MCF 10A (cell line): ENCODE results near the gene FA2H. TPM values are rescaled to one million over a fixed set of nuclear protein-coding genes. Genes with fewer than 3 reads are reported as not detected.
A peak's percentile ranks its signal among the peaks of the same experiment; 100 is the strongest.

ENCODE experiments used
- BruUV-seq: library from RNA; stranded (reverse); fragments of 400-500 nt; replicated peaks from 2 replicates; lab custom pipeline; 2021; lab: Mats Ljungman, UMichigan
- CTCF ChIA-PET: fragments of 300-600 bp; sonication (Branson Sonifier 250); formaldehyde crosslinking; extraction: SDS; loops from one replicate; lab custom pipeline; 2021; ENCODE audit warnings: antibody characterized with exemption, inconsistent platforms; lab: Yijun Ruan, JAX
- POLR2A ChIA-PET: fragments of 300-600, 350-650 bp; sonication (Branson Sonifier 250); formaldehyde crosslinking; extraction: SDS; loops from one replicate; lab custom pipeline; 2020; ENCODE audit warnings: antibody characterized with exemption, inconsistent platforms; lab: Yijun Ruan, JAX
- DNase-seq: peaks from one replicate; pipeline ENCODE4 v3.0.0-alpha.2; 2018; ENCODE audit not compliant: unreplicated experiment
- H3K27ac Mint-ChIP-seq: one replicate; pipeline ENCODE4 v1.8.0; 2022; ENCODE audit warnings: mild to moderate bottlenecking, low read depth, mixed read lengths; ENCODE audit not compliant: unreplicated experiment
- H3K27me3 Mint-ChIP-seq: one replicate; pipeline ENCODE4 v1.8.0; 2022; ENCODE audit warnings: mixed read lengths; ENCODE audit not compliant: insufficient read depth, unreplicated experiment
- H3K36me3 Mint-ChIP-seq: one replicate; pipeline ENCODE4 v1.8.0; 2022; ENCODE audit warnings: mild to moderate bottlenecking, moderate library complexity, mixed read lengths; ENCODE audit not compliant: insufficient read depth, unreplicated experiment
- H3K4me1 Mint-ChIP-seq: one replicate; pipeline ENCODE4 v1.8.0; 2022; ENCODE audit warnings: mixed read lengths; ENCODE audit not compliant: insufficient read depth, unreplicated experiment
- H3K4me3 Mint-ChIP-seq: one replicate; pipeline ENCODE4 v1.8.0; 2022; ENCODE audit warnings: mild to moderate bottlenecking, moderate library complexity, mixed read lengths; ENCODE audit not compliant: unreplicated experiment
- H3K9me3 Mint-ChIP-seq: one replicate; pipeline ENCODE4 v1.8.0; 2022; ENCODE audit warnings: mixed read lengths; ENCODE audit not compliant: unreplicated experiment
- CTCF ChIP-seq: fragments of 200-600 bp; IDR thresholded peaks from one replicate; pipeline ENCODE4 v1.8.0; 2022; ENCODE audit warnings: antibody characterized with exemption, mild to moderate bottlenecking; ENCODE audit not compliant: unreplicated experiment
- intact Hi-C: fragments of 100-400 bp; cut with micrococcal nuclease; formaldehyde crosslinking; loops from 2 replicates; pipeline ENCODE4 v1.14.1; 2022
- total RNA-seq: library from RNA; stranded (reverse); gene quantifications from 2 replicates; pipeline ENCODE4 v1.2.3, GENCODE V29; 2022

The FA2H gene
- total RNA-seq, 1 experiment from 2014 or later: not detected

DNA sequence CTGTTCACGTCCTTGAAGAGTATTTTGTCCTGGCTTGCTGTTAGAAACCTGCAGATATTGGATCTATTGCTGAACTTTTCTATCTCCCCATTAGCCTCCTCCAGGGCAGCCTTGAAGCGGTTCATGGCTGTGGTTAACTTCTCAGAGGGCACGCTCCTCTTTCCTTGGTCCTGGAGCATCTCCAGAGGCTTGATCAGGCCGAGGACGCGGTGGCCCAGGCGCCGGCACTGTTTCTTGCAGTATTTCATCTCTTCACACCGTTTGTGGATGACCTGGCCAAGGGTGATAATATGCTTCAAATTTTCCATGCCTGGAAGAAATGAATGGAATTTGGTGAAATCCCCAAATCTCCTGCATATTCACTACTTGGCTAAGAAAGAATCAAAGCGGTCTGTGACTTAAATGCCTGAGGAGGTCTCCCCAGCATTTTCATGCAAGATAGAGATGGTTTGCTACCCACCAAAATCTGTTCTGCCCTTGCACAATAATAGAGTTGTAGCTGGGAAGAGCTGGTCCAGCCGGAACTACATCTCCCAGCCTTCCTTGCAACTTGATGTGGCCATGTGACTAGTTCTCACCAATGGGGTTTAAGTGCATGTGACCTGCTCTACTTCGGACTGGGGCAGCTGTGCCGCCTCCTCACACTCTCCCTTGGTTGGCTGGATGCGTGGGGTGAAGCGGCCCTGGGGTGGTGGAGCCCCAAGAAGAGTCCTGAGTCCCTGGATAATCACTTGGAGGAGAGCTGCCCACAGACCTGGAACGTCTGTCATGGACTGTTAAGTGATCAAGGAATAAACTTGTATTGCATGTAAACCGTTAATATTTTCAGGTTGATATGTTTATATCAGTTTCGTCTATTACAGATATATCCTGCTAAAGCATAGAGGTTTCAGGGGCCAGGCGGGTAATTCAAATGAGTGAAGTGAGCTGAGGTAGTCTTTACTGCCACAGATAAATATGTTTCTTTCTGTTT lies 78.9 kb downstream of the FA2H start:
- Mint-ChIP-seq H3K27me3 (no peaks in the 10 kb centered on the region), H3K36me3 (peaks cover 27% of the 10 kb centered on the region), H3K4me1 (peaks cover 29% of the 10 kb centered on the region), H3K9me3 (no peaks in the 10 kb centered on the region), H3K27ac (peak overlapping the region; percentile 18), H3K4me3 (peak overlapping the region; percentile 77)
- no peak for TF ChIP-seq CTCF
- ChIA-PET CTCF (interaction anchor here (0.9 to 2.5 kb wide), 5 partner anchors 13 to 167 kb away, joined by 3 to 20 read pairs (median 3); no protein-coding TSS in a partner anchor), POLR2A (interaction anchor here (0.7 to 3.0 kb wide), 7 partner anchors 8 to 399 kb away, joined by 3 to 21 read pairs (median 3); partner anchors contain the start of genes GLG1, PSMD7, RFWD3 and WDR59)
- BruUV-seq: TSS peak; percentile 65
- intact Hi-C loops: no loop called here
- peak; percentile 90 for DNase-seq

- Mint-ChIP-seq H3K9me3 (no peaks in the 10 kb centered on the region), H3K36me3 (peaks cover 57% of the 10 kb centered on the region), H3K27ac (no peak overlapping the region), H3K4me3 (no peak overlapping the region), H3K4me1 (peaks cover 4% of the 10 kb centered on the region), H3K27me3 (no peaks in the 10 kb centered on the region)
- no TSS peak for BruUV-seq
- ChIA-PET POLR2A (interaction anchor here (0.7 to 1.2 kb wide), 2 partner anchors 10 to 17 kb away, joined by 4 to 6 read pairs; partner anchors contain the start of gene MLKL), CTCF (interaction anchor here (0.7 to 1.3 kb wide), 3 partner anchors 8 to 9 kb away, joined by 3 to 4 read pairs (median 3); partner anchors contain the start of gene MLKL)
- no peak for TF ChIP-seq CTCF
- no peak for DNase-seq
- intact Hi-C loops: no loop called here
Observed at GRCh38 chr16:74691093-74691855, 83.3 kb downstream of the FA2H start.

- DNase-seq: no peak
- ChIA-PET CTCF (interaction anchor here (2.5 kb wide), 1 partner anchor 31 kb away, joined by 6 read pairs; no protein-coding TSS in a partner anchor), POLR2A (no interaction called here)
- H3K4me1 Mint-ChIP-seq: no peaks in the 10 kb centered on the region
- peaks cover 53% of the 10 kb centered on the region for H3K36me3 Mint-ChIP-seq
- no peak for TF ChIP-seq CTCF
- H3K4me3 Mint-ChIP-seq: no peak overlapping the region
- no peaks in the 10 kb centered on the region for H3K27me3 Mint-ChIP-seq
- intact Hi-C loops: no loop called here
- H3K9me3 Mint-ChIP-seq: no peaks in the 10 kb centered on the region
- no TSS peak for BruUV-seq
- H3K27ac Mint-ChIP-seq: peak overlapping the region; percentile 16
Observed at GRCh38 chr16:74682556-74682955, 92.1 kb downstream of the FA2H start.
